Activated CD8-positive, alpha-beta memory T cell treated with anti-CD3 and anti-CD28 coated beads for 48 hours (primary cell): ENCODE results near the gene RNF138.
"Not testable (repeated sequence)": the region's sequence is repeated elsewhere in the genome, so short reads cannot be mapped to it uniquely, and the experiment has no call there.

ENCODE experiments used
- DNase-seq, 3 experiments: peaks; one replicate each; pipeline ENCODE4 v3.0.0-alpha.2; 2020; ENCODE audit warnings: low read depth in 2 of 3, low spot score in 2 of 3

Gene RNF138

GRCh38 chr18:32095192-32095899, 3.7 kb downstream of the RNF138 start:
- DNase-seq: no peak

GRCh38 chr18:32095900-32096229, 4.2 kb downstream of the RNF138 start:
- DNase-seq: no peak

- DNase-seq: no peak
Measured at GRCh38 chr18:32096946-32097345, 5.3 kb downstream of the RNF138 start.

- no peak for DNase-seq
Measured at GRCh38 chr18:32104516-32104915, 12.8 kb downstream of the RNF138 start.

GRCh38 chr18:32110005-32110404, 18.3 kb downstream of the RNF138 start:
- DNase-seq: no peak

GRCh38 chr18:32111706-32112105, 20.0 kb downstream of the RNF138 start:
- no peak for DNase-seq

- DNase-seq: no peak
Measured at GRCh38 chr18:32112826-32113225, 21.2 kb downstream of the RNF138 start.

GRCh38 chr18:32114293-32114942, 22.7 kb downstream of the RNF138 start:
- no peak for DNase-seq

- no peak for DNase-seq
Measured at GRCh38 chr18:32122039-32122438, 30.4 kb downstream of the RNF138 start.

- no peak for DNase-seq
Measured at GRCh38 chr18:32126538-32126937, 34.9 kb downstream of the RNF138 start.

GRCh38 chr18:32135625-32136024, 44.0 kb downstream of the RNF138 start:
- DNase-seq: no peak

GRCh38 chr18:32138332-32138982, 46.8 kb downstream of the RNF138 start:
- DNase-seq: no peak

GRCh38 chr18:32139835-32140283, 48.2 kb downstream of the RNF138 start:
- no peak for DNase-seq

GRCh38 chr18:32148185-32148870, 56.7 kb downstream of the RNF138 start:
- no peak for DNase-seq

- no peak for DNase-seq
Measured at GRCh38 chr18:32152705-32153448, 61.2 kb downstream of the RNF138 start.

GRCh38 chr18:32156855-32157254, 65.2 kb downstream of the RNF138 start:
- DNase-seq: no peak

- no peak for DNase-seq
Measured at GRCh38 chr18:32157580-32157979, 65.9 kb downstream of the RNF138 start.

- DNase-seq: peak in 2 of 3 experiments; percentile 13 to 38
Measured at GRCh38 chr18:32158108-32158624, 66.5 kb downstream of the RNF138 start.

- not testable (repeated sequence) for DNase-seq
Measured at GRCh38 chr18:32158631-32159030, 67.0 kb downstream of the RNF138 start.

- no peak for DNase-seq
Measured at GRCh38 chr18:32160547-32160946, 68.9 kb downstream of the RNF138 start.
